Measurements from ENCODE around the gene KCNJ6.

Gene KCNJ6

GRCh38 chr21:37905291-37905690 is 11.0 kb downstream of the KCNJ6 start:
- no peak for DNase-seq (ENCODE audit: low read depth)

DNA sequence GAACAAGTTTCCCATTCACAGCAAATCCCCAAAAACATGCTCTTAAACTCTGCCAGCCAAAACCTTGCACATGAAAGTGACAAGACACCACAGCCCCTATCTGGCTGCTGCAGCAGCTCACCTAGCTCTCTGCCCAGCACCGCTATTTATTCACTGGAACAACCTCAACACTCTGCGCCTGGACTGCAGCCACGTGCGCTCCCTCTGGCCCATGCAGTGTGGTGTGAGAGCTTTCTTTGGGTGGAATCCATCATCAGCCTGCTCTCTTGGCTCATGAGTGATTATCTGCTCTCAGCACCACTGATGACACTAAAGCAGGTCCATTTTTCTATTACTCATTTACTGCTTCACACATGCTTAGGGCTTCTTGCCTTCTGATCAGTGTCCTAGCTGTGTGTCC is 11.4 kb downstream of the KCNJ6 start:
- no peak for DNase-seq (ENCODE audit: low read depth)

DNA sequence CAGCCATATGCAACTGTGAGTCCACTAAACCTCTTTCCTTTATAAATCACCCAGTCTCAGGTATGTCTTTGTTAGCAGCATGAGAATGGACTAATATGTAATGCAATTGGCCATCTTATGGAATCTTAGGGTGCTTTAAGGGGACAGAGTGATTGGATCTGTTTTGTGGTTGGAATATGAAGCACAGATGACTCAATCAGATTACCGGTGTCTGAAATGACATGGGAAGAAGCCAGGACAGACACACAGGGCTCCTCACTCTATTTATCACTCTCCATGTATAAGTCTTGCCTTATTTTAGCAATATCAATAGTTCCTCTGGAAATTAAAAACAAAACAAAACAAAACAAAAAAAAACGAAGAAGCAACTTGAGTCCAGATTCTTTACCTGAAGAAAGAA is 12.9 kb downstream of the KCNJ6 start:
- DNase-seq (ENCODE audit: low read depth), result no peak

- DNase-seq (ENCODE audit: low read depth), result no peak
These were observed 17.1 kb downstream of the KCNJ6 start for GRCh38 chr21:37899146-37899545.

GRCh38 chr21:37896788-37897187 is 19.5 kb downstream of the KCNJ6 start:
- no peak for DNase-seq (ENCODE audit: low read depth)

DNA sequence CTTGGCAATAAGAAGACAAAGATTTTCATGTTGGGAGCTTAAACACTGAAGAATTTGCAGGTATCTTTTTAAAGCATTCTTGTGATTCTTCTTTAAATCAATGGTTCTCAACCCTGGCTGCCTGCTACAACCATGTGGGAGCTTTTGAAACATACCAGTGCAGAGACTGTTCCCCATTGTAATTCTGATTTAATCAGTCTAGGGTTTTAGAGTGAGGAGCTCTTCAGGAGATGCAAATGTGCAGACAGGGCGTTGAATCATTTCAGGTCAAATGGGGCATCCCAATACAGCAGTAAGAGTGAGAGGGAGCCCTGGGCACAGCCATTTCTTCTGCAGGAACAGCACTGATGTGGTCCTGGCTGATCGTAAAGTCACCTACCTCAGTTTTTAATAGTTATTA is 24.3 kb downstream of the KCNJ6 start:
- no peak for DNase-seq (ENCODE audit: low read depth)

- no peak for DNase-seq (ENCODE audit: low read depth)
These were observed 27.6 kb downstream of the KCNJ6 start for GRCh38 chr21:37888659-37889058.

DNA sequence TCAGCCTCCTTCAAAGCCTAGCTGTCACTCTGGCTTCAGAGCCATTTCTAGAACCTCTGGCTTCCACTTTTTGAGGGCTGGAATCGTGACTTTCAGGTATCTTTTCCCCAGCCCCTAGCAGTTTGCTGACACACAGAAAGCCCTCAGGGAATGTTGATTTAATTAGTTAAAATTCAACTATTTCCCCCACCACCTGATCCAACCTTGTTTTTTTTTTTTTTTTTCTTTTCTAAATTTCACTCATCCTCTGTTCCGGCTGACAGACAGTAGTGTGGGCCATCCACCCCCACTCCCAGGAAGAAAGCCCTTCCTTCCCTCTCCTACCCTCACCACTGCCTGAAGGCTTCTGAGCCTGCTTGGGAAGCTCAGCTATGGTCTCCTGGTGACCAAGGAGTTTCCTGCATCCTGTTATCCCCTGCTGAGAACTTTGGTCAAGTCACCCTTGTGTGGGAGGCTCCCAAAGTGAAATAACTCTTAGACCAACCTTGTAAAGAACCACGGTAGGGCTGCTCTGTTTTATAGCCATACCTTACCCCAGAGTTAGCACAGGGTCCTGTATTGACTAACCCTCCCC is 29.4 kb downstream of the KCNJ6 start:
- DNase-seq (ENCODE audit: low read depth), result no peak

DNA sequence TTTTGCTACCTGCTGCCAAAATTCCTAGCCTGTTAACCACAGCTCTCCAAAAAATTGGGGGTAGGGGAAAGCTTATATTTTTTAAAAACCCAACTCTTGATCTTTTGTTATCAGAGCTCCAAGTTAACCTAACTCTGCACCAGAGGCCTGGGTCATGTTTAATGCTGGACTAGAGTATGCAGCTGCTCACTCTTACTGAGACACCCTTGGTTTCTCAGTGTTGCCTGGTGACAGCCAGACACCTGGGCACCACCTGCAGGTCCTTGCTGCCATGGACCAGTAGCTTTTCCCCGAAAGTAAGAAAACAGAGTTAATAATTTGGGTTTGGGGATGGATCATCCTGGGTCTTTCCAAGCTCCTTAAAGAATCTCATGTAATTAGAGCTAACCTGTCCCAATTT is 30.1 kb downstream of the KCNJ6 start:
- no peak for DNase-seq (ENCODE audit: low read depth)

GRCh38 chr21:37878946-37879660 is 37.2 kb downstream of the KCNJ6 start:
- DNase-seq (ENCODE audit: low read depth), result no peak

GRCh38 chr21:37877888-37878684 is 38.2 kb downstream of the KCNJ6 start:
- DNase-seq (ENCODE audit: low read depth), result no peak

- DNase-seq (ENCODE audit: low read depth), result no peak
These were observed 39.1 kb downstream of the KCNJ6 start for GRCh38 chr21:37877171-37877570.

DNA sequence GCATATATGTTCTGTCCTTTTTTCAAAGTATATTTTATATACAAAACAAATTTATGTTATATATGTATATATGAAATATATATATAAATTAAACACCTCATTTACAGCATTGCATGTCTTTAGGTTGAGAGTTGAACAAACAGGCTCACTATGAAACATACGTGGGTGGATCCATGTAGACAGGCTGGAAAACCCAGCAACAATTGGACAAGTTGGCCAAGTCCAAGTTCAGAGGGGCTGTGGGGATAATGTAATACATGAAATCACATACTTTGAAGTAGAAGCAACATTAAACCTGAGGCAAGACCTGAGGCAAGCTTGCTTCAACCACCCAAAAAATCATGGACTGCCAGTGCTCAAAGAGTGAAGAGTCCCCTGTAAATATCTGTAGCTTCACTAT is 39.7 kb downstream of the KCNJ6 start:
- no peak for DNase-seq (ENCODE audit: low read depth)

DNA sequence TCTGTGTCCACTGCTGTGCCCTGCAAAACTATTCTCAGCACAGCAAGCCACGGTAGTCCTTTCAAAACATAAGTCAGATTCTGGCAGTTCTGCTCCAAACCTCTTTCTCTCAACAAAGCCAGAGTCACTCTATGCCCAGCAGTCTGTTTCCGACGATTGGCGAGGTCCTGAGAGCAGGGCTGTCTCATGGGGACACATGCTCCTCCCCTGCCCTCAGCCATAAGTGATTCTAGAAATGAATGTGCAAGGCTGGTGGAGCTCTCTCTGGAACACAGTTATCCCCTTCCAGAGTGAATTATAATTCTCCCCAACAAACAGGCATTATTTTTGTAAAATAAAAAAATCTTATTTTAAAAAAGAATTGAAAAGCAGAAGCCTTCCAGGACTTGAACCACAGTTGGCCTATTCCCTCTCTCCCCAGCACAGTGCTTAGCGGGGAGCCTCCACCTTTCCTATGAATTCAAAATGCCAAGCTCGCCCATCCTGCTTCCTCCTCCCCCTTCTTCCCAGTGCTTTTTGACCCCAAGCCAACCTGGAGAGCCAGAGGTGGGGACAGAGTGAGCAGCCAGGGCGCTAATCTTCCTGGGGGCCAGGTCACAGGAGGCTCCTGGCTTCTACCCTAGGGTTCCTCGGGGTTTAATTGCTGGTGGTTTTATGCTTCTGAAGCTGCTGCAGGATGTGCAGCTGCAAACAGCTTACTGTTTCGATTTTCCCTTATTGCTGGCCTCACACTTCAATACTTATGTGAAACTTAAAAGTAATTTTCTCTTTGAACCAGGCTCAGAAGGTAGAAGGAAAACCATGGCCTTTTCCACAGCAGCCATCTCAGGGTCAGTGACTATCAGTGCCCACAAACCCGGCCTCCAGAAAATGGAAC is 41.1 kb downstream of the KCNJ6 start:
- no peak for DNase-seq (ENCODE audit: low read depth)

GRCh38 chr21:37874481-37874880 is 41.8 kb downstream of the KCNJ6 start:
- no peak for DNase-seq (ENCODE audit: low read depth)

- DNase-seq (ENCODE audit: low read depth), result no peak
These were observed 42.6 kb downstream of the KCNJ6 start for GRCh38 chr21:37873655-37874054.

- DNase-seq (ENCODE audit: low read depth), result no peak
These were observed 45.0 kb downstream of the KCNJ6 start for GRCh38 chr21:37871121-37871862.

GRCh38 chr21:37870221-37870620 is 46.0 kb downstream of the KCNJ6 start:
- DNase-seq (ENCODE audit: low read depth), result no peak

- DNase-seq (ENCODE audit: low read depth), result no peak
These were observed 46.6 kb downstream of the KCNJ6 start for GRCh38 chr21:37869661-37870060.

- no peak for DNase-seq (ENCODE audit: low read depth)
These were observed 47.6 kb downstream of the KCNJ6 start for GRCh38 chr21:37868446-37869295.

DNA sequence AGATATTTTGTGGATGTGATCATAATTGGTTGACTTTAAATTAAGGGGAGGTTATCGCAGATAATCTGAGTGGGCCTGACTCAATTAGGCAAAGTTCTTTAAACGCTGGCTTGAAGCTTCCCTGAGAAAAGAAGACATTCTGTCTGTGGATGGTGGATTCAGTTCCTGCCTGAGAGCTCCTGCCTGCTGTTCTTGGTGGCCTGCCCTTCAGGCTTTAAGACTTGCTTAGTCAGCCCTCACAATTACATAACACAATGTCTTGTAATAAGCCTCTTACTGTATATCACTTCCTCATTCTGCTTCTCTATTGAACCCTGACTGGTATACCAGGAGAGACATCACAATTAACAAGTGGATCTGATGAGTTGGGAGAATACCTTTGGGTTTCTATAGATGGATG is 50.2 kb downstream of the KCNJ6 start:
- DNase-seq (ENCODE audit: low read depth), result no peak

Data from stimulated activated CD8-positive, alpha-beta memory T cell treated with anti-CD3 and anti-CD28 coated beads, Interleukin-12 subunit alpha, Interleukin-12 subunit beta, amount 100 ng/mL, for 1 hour (primary cell).